Stimulated activated CD8-positive, alpha-beta memory T cell treated with anti-CD3 and anti-CD28 coated beads, Interleukin-12 subunit alpha, Interleukin-12 subunit beta, amount 100 ng/mL, for 4 hours (primary cell): ENCODE data around the gene EEF1A2.

Experiments used
- DNase-seq: peaks from one replicate; pipeline ENCODE4 v3.0.0-alpha.2; 2020; ENCODE audit warnings: low read depth

Gene EEF1A2

GRCh38 chr20:63500151-63500901 lies 1.4 kb upstream of the EEF1A2 start:
- no peak for DNase-seq

- DNase-seq: no peak
Measured at GRCh38 chr20:63499338-63499969, 571 bp upstream of the EEF1A2 start.

- no peak for DNase-seq
Measured at GRCh38 chr20:63497946-63498935, 642 bp downstream of the EEF1A2 start.

- DNase-seq: no peak
Measured at GRCh38 chr20:63497138-63497945, 1.5 kb downstream of the EEF1A2 start.

GRCh38 chr20:63496596-63497120 lies 2.2 kb downstream of the EEF1A2 start:
- no peak for DNase-seq

GRCh38 chr20:63495741-63496595 lies 2.9 kb downstream of the EEF1A2 start:
- DNase-seq: peak; percentile 55

GRCh38 chr20:63495167-63495720 lies 3.6 kb downstream of the EEF1A2 start:
- DNase-seq: no peak

GRCh38 chr20:63494420-63495166 lies 4.3 kb downstream of the EEF1A2 start:
- no peak for DNase-seq

GRCh38 chr20:63494084-63494419 lies 4.8 kb downstream of the EEF1A2 start:
- DNase-seq: no peak

GRCh38 chr20:63493563-63494020 lies 5.3 kb downstream of the EEF1A2 start:
- no peak for DNase-seq

GRCh38 chr20:63492982-63493381 lies 5.9 kb downstream of the EEF1A2 start:
- DNase-seq: no peak

- DNase-seq: no peak
Measured at GRCh38 chr20:63492518-63492917, 6.4 kb downstream of the EEF1A2 start.

GRCh38 chr20:63491635-63492230 lies 7.2 kb downstream of the EEF1A2 start:
- DNase-seq: no peak

GRCh38 chr20:63491078-63491477 lies 7.8 kb downstream of the EEF1A2 start:
- DNase-seq: no peak

GRCh38 chr20:63490416-63490815 lies 8.5 kb downstream of the EEF1A2 start:
- no peak for DNase-seq

- DNase-seq: no peak
Measured at GRCh38 chr20:63488315-63489251, 10.3 kb downstream of the EEF1A2 start.

- DNase-seq: no peak
Measured at GRCh38 chr20:63487781-63488241, 11.1 kb downstream of the EEF1A2 start.
